ENCODE data around the gene GRPEL1.

Gene GRPEL1

DNA sequence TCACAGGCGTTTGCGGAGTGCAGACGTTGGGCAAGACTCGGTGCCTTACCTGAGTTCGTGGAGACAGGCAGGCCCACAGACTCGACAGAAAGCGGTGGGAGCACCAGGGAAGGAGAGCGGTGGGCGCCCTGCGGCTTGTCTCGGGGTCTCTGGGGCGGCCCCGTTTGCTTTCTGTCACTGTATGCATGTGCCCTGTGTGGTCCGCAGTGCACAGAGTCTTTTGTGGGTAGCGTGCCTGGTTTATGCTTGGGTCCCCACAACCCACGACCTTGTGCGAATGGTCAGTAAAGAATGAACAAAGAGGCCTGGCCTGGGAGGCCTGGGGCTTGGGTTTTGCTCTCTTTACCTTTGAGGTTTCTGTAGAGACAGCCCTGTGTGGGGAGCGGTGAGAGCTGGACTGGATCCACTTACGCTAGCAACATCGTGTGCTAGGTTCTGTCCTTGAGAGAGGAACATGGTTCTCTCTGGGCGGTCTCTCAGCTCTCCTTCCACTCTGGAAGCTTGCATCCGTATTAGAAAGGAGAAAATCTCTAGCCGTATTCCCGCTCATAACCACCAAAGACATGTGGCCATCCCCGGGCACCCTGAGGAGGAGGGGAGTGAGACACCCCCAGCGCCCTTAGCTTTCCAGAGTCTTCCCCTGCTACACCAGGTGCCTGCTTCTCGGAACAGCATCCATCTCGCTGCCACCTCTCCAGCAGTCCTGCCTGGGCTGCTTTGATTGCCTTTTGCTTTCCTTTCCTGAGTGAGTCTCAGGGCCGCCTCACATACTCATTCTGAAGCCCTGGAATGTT, 23.5 kb downstream of the GRPEL1 start:
- TF ChIP-seq ESRRG (CRISPR knock-in tag; IDR thresholded peaks at IDR 0.05) (no peak), CSDC2 (CRISPR knock-in tag; IDR thresholded peaks at IDR 0.05) (no peak), ZNF8 (CRISPR knock-in tag; IDR thresholded peaks at IDR 0.05) (no peak), ZC3H10 (CRISPR knock-in tag; IDR thresholded peaks at IDR 0.05) (no peak), ZNF565 (CRISPR knock-in tag; conservative IDR thresholded peaks at IDR 0.05; ENCODE audit: low read depth) (no peak), GLIS3 (CRISPR knock-in tag; IDR thresholded peaks at IDR 0.05) (no peak), ZFP3 (CRISPR knock-in tag; IDR thresholded peaks at IDR 0.05) (no peak), BACH2 (CRISPR knock-in tag; IDR thresholded peaks at IDR 0.05; ENCODE audit: borderline replicate concordance) (no peak), ZNF70 (CRISPR knock-in tag; IDR thresholded peaks at IDR 0.05) (no peak), OSR1 (CRISPR knock-in tag; IDR thresholded peaks at IDR 0.05) (no peak), TSHZ2 (CRISPR knock-in tag; IDR thresholded peaks at IDR 0.05) (no peak)
- ATAC-seq = no peak

DNA sequence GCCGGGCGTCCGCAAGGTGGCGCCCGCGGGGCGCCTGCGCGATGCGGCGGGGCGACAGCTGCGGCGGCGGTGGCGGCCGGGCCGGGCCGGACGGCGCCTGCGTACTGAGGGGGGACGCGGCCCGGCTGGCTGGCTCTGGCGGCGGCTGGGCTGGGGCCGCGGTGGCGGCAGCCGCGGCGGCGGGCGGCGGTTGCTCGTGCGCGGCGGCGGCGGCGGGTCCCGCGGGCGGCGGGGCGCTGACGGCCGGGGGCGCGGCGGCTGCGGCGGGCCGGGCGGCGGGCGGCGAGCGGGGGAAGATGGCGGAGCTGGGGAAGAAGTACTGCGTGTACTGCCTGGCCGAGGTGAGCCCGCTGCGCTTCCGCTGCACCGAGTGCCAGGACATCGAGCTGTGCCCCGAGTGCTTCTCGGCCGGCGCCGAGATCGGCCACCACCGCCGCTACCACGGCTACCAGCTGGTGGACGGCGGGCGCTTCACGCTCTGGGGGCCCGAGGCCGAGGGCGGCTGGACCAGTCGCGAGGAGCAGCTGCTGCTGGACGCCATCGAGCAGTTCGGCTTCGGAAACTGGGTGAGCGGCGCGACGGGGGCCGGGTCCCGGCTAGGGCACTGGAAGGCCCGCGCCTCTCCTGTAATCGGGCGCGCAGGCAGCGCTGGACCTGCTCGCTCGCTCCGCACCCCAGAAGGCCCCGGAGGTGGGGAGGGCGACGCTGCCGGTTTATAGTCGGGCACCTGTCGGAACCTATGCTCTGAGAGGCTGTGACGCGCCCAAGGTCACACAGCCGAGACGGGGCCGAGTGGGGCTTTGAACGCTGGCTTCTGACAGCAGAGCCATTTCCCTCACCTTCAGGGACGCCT, 24.4 kb downstream of the GRPEL1 start, which contains the start of gene TADA2B:
TADA2B (plus strand) TSS at position 89 of the 853 bp plus-strand sequence; CDS start at position 297, 208 bp downstream.
- ATAC-seq = peak; percentile 35
- TF ChIP-seq ZNF70 (CRISPR knock-in tag; IDR thresholded peaks at IDR 0.05) (no peak), ZNF565 (CRISPR knock-in tag; conservative IDR thresholded peaks at IDR 0.05; ENCODE audit: low read depth) (no peak), ZFP3 (CRISPR knock-in tag; IDR thresholded peaks at IDR 0.05) (0 out of 2 replicates have a peak, but pooled peaks have one; percentile 15)

DNA sequence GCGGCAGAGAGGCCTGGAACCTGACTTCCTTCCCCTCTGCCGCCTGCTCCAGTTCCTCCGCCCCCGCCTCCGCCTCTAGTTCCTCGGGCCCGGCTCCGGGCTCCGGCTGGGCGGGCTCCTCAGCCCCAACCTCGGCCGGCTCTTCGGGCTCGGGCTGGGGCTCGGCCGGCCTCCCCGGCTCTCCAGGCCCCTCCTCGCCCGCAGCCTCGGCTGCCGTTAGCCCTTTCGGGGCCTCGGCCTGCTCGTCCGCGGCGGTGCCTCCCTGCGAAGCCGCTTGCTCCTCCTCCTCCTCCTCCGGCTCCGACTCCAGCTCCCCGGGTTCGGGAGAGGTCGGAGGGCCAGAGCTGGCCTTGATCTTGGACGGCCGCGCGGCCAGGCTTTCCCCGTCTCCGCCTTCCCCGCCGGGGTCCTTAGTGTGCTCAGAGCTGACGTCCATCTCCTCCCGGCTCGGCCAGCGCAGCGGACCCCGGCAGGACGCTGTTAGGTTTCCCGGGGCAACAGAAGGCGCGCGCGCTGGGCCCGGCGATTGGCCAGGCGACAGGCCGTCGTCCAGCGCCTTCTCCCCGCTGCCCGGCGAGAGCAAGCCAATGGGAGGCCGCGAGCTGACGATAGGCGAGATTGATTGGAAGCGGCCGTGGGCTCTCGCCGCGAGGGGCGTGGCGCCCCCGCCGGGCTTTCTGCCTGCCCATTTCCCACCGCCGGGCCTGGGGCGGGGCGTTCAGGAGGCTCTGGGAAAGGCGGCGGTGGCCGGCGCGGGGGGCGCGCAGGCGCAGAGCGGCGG, 25.2 kb downstream of the GRPEL1 start:
- TF ChIP-seq ZNF565 (CRISPR knock-in tag; conservative IDR thresholded peaks at IDR 0.05; ENCODE audit: low read depth) (no peak), OSR1 (CRISPR knock-in tag; IDR thresholded peaks at IDR 0.05) (no peak), ZFP3 (CRISPR knock-in tag; IDR thresholded peaks at IDR 0.05) (peak; percentile 13; the same call in 1 of the 2 replicates), ZNF70 (CRISPR knock-in tag; IDR thresholded peaks at IDR 0.05) (peak; percentile 82), CSDC2 (CRISPR knock-in tag; IDR thresholded peaks at IDR 0.05) (no peak), TOX (CRISPR knock-in tag; IDR thresholded peaks at IDR 0.05; ENCODE audit: borderline replicate concordance) (no peak), ISL1 (CRISPR knock-in tag; IDR thresholded peaks at IDR 0.05) (no peak), RARB (CRISPR knock-in tag; IDR thresholded peaks at IDR 0.05) (no peak), BACH2 (CRISPR knock-in tag; IDR thresholded peaks at IDR 0.05; ENCODE audit: borderline replicate concordance) (no peak), ESRRG (CRISPR knock-in tag; IDR thresholded peaks at IDR 0.05) (no peak), TSHZ2 (CRISPR knock-in tag; IDR thresholded peaks at IDR 0.05) (no peak), PPARA (CRISPR knock-in tag; IDR thresholded peaks at IDR 0.05; ENCODE audit: borderline replicate concordance) (no peak)
- TF ChIP-seq, protein P1, sequence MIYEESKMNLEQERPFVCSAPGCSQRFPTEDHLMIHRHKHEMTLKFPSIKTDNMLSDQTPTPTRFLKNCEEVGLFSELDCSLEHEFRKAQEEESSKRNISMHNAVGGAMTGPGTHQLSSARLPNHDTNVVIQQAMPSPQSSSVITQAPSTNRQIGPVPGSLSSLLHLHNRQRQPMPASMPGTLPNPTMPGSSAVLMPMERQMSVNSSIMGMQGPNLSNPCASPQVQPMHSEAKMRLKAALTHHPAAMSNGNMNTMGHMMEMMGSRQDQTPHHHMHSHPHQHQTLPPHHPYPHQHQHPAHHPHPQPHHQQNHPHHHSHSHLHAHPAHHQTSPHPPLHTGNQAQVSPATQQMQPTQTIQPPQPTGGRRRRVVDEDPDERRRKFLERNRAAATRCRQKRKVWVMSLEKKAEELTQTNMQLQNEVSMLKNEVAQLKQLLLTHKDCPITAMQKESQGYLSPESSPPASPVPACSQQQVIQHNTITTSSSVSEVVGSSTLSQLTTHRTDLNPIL (CRISPR knock-in tag; IDR thresholded peaks at IDR 0.05; ENCODE audit: low read depth) = no peak
- peak; percentile 94 for ATAC-seq

Data from SK-N-SH treated with all-trans-retinoic acid at 6 μM for 48 hours (cell line).